ENCODE measurements around the gene PSMB5.

The PSMB5 gene

DNA sequence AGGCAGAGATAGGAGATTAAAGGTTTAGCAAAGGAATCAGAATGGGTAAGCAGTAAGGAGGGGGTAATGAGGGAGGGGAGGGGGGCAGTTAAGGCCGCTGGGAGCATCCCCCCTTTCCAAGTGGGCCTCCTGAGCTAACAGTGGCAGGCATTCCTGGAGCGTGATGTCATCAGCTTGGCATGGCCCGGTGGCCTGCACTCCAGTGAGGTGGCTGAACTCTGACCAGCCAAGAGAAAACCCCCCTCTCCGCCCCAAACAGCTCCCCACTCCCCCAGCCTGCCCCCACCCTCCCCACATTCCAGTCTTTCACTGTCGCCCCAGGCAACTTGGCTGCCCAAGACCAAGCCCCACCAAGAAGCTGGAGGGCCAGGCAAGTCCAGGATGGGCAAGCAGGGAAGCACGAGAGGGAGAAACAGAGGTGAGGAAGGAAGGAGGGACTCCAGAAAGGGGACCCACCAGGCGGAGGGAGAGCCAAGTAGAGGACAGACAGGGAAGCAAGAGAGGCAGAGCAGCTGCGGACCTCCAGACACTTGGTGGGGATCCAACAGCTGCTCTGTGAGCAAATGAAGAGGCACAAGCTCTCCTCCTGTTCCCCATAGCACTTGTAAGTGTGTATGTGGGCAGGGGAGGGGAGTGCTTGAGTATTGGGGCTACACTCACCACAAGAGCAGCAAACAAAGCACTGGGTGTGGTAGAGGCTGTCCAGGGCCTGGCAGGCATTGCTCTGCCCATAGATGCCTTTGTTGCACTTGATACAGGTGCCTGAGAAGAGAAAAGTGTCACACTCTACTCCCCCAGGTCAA is 56.8 kb downstream of the PSMB5 start (continued):
- TF ChIP-seq, protein P1, sequence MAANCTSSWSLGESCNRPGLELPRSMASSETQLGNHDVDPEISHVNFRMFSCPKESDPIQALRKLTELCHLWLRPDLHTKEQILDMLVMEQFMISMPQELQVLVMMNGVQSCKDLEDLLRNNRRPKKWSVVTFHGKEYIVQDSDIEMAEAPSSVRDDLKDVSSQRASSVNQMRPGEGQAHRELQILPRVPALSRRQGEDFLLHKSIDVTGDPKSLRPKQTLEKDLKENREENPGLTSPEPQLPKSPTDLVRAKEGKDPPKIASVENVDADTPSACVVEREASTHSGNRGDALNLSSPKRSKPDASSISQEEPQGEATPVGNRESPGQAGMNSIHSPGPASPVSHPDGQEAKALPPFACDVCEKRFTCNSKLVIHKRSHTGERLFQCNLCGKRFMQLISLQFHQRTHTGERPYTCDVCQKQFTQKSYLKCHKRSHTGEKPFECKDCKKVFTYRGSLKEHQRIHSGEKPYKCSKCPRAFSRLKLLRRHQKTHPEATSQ (tag by site-specific recombination; IDR thresholded peaks at IDR 0.05): no peak
- TF ChIP-seq ZBTB17 (tag by site-specific recombination; IDR thresholded peaks at IDR 0.05) (peak; percentile 35; the same call in 1 of the 2 replicates), ZNF140 (tag by site-specific recombination; IDR thresholded peaks at IDR 0.05) (no peak), GLI2 (tag by site-specific recombination; IDR thresholded peaks at IDR 0.05; ENCODE audit: borderline replicate concordance, low read depth) (no peak), ZNF785 (tag by site-specific recombination; IDR thresholded peaks at IDR 0.05) (no peak), ZNF426 (tag by site-specific recombination; IDR thresholded peaks at IDR 0.05) (no peak), ZSCAN23 (tag by site-specific recombination; IDR thresholded peaks at IDR 0.05) (0 out of 2 replicates have a peak, but pooled peaks have one; percentile 10), ZNF549 (tag by site-specific recombination; IDR thresholded peaks at IDR 0.05) (no peak), ZNF843 (tag by site-specific recombination; IDR thresholded peaks at IDR 0.05) (no peak), ZNF335 (tag by site-specific recombination; conservative IDR thresholded peaks at IDR 0.05) (no peak; the same call in 1 of the 2 replicates), ZNF621 (tag by site-specific recombination; IDR thresholded peaks at IDR 0.05) (no peak), SP2 (tag by site-specific recombination; IDR thresholded peaks at IDR 0.05) (no peak), ZEB2 (tag by site-specific recombination; IDR thresholded peaks at IDR 0.05) (0 out of 2 replicates have a peak, but pooled peaks have one; percentile 37), ZXDB (tag by site-specific recombination; IDR thresholded peaks at IDR 0.05) (0 out of 2 replicates have a peak, but pooled peaks have one; percentile 52), ZNF791 (tag by site-specific recombination; IDR thresholded peaks at IDR 0.05) (no peak), YY1 (tag by site-specific recombination; IDR thresholded peaks at IDR 0.05) (no peak), ZNF521 (tag by site-specific recombination; IDR thresholded peaks at IDR 0.05) (no peak), SCRT1 (tag by site-specific recombination; IDR thresholded peaks at IDR 0.05; ENCODE audit: borderline replicate concordance) (no peak)
- TF ChIP-seq, protein P2, sequence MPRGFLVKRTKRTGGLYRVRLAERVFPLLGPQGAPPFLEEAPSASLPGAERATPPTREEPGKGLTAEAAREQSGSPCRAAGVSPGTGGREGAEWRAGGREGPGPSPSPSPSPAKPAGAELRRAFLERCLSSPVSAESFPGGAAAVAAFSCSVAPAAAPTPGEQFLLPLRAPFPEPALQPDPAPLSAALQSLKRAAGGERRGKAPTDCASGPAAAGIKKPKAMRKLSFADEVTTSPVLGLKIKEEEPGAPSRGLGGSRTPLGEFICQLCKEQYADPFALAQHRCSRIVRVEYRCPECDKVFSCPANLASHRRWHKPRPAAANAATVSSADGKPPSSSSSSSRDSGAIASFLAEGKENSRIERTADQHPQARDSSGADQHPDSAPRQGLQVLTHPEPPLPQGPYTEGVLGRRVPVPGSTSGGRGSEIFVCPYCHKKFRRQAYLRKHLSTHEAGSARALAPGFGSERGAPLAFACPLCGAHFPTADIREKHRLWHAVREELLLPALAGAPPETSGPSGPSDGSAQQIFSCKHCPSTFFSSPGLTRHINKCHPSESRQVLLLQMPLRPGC (tag by site-specific recombination; IDR thresholded peaks at IDR 0.05): no peak
- TF ChIP-seq, protein P3, sequence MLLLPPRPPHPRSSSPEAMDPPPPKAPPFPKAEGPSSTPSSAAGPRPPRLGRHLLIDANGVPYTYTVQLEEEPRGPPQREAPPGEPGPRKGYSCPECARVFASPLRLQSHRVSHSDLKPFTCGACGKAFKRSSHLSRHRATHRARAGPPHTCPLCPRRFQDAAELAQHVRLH (tag by site-specific recombination; IDR thresholded peaks at IDR 0.05): no peak
- TF ChIP-seq, protein P4, sequence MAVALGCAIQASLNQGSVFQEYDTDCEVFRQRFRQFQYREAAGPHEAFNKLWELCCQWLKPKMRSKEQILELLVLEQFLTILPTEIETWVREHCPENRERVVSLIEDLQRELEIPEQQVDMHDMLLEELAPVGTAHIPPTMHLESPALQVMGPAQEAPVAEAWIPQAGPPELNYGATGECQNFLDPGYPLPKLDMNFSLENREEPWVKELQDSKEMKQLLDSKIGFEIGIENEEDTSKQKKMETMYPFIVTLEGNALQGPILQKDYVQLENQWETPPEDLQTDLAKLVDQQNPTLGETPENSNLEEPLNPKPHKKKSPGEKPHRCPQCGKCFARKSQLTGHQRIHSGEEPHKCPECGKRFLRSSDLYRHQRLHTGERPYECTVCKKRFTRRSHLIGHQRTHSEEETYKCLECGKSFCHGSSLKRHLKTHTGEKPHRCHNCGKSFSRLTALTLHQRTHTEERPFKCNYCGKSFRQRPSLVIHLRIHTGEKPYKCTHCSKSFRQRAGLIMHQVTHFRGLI (tag by site-specific recombination; IDR thresholded peaks at IDR 0.05): no peak
- TF ChIP-seq, protein P5, sequence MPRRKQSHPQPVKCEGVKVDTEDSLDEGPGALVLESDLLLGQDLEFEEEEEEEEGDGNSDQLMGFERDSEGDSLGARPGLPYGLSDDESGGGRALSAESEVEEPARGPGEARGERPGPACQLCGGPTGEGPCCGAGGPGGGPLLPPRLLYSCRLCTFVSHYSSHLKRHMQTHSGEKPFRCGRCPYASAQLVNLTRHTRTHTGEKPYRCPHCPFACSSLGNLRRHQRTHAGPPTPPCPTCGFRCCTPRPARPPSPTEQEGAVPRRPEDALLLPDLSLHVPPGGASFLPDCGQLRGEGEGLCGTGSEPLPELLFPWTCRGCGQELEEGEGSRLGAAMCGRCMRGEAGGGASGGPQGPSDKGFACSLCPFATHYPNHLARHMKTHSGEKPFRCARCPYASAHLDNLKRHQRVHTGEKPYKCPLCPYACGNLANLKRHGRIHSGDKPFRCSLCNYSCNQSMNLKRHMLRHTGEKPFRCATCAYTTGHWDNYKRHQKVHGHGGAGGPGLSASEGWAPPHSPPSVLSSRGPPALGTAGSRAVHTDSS (tag by site-specific recombination; IDR thresholded peaks at IDR 0.05): no peak
- TF ChIP-seq, protein P6, sequence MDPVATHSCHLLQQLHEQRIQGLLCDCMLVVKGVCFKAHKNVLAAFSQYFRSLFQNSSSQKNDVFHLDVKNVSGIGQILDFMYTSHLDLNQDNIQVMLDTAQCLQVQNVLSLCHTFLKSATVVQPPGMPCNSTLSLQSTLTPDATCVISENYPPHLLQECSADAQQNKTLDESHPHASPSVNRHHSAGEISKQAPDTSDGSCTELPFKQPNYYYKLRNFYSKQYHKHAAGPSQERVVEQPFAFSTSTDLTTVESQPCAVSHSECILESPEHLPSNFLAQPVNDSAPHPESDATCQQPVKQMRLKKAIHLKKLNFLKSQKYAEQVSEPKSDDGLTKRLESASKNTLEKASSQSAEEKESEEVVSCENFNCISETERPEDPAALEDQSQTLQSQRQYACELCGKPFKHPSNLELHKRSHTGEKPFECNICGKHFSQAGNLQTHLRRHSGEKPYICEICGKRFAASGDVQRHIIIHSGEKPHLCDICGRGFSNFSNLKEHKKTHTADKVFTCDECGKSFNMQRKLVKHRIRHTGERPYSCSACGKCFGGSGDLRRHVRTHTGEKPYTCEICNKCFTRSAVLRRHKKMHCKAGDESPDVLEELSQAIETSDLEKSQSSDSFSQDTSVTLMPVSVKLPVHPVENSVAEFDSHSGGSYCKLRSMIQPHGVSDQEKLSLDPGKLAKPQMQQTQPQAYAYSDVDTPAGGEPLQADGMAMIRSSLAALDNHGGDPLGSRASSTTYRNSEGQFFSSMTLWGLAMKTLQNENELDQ (tag by site-specific recombination; IDR thresholded peaks at IDR 0.05; ENCODE audit: low read depth): no peak
- TF ChIP-seq, protein P7, sequence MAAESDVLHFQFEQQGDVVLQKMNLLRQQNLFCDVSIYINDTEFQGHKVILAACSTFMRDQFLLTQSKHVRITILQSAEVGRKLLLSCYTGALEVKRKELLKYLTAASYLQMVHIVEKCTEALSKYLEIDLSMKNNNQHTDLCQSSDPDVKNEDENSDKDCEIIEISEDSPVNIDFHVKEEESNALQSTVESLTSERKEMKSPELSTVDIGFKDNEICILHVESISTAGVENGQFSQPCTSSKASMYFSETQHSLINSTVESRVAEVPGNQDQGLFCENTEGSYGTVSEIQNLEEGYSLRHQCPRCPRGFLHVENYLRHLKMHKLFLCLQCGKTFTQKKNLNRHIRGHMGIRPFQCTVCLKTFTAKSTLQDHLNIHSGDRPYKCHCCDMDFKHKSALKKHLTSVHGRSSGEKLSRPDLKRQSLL (tag by site-specific recombination; IDR thresholded peaks at IDR 0.05): no peak

Measured in HEK293 (cell line).